Calu3 (cell line): ENCODE measurements around the gene FRMD5. TPM values are rescaled to one million over a fixed set of nuclear protein-coding genes. Genes with fewer than 3 reads are reported as not detected.

Experiments used
- BruUV-seq: library from RNA; stranded (reverse); fragments of 400-500 nt; replicated peaks from 2 replicates; lab custom pipeline; 2021; lab: Mats Ljungman, UMichigan
- CTCF ChIA-PET: fragments of 300-600 bp; sonication (Branson Sonifier 250); formaldehyde crosslinking; loops from one replicate; lab custom pipeline; 2022; ENCODE audit warnings: antibody characterized with exemption; lab: Charles Lee
- DNase-seq: peaks from one replicate; pipeline ENCODE4 v3.0.0; 2022
- H3K27ac Mint-ChIP-seq: one replicate; pipeline ENCODE4 v1.8.0; 2022; ENCODE audit warnings: mixed read lengths; ENCODE audit not compliant: unreplicated experiment
- H3K27me3 Mint-ChIP-seq: one replicate; pipeline ENCODE4 v1.8.0; 2022; ENCODE audit warnings: mixed read lengths; ENCODE audit not compliant: unreplicated experiment
- H3K36me3 Mint-ChIP-seq: one replicate; pipeline ENCODE4 v1.8.0; 2022; ENCODE audit warnings: mild to moderate bottlenecking, moderate library complexity, mixed read lengths; ENCODE audit not compliant: insufficient read depth, unreplicated experiment
- H3K4me1 Mint-ChIP-seq: one replicate; pipeline ENCODE4 v1.8.0; 2022; ENCODE audit warnings: mild to moderate bottlenecking, low read depth, mixed read lengths; ENCODE audit not compliant: unreplicated experiment
- H3K4me3 Mint-ChIP-seq: one replicate; pipeline ENCODE4 v1.8.0; 2022; ENCODE audit warnings: mild to moderate bottlenecking, low read depth, moderate library complexity, mixed read lengths; ENCODE audit not compliant: unreplicated experiment
- H3K9me3 Mint-ChIP-seq: one replicate; pipeline ENCODE4 v1.8.0; 2022; ENCODE audit warnings: low read depth, mixed read lengths; ENCODE audit not compliant: unreplicated experiment
- CTCF ChIP-seq: fragments of 200-600 bp; IDR thresholded peaks from one replicate; pipeline ENCODE4 v1.8.0; 2022; ENCODE audit warnings: antibody characterized with exemption; ENCODE audit not compliant: unreplicated experiment
- intact Hi-C: fragments of 100-400 bp; cut with micrococcal nuclease; formaldehyde crosslinking; loops from one replicate; pipeline ENCODE4 v1.10.0; 2022; ENCODE audit not compliant: unreplicated experiment
- total RNA-seq: library from RNA; stranded (reverse); gene quantifications from 2 replicates; pipeline ENCODE4 v1.2.3, GENCODE V29; 2022

FRMD5 gene
- total RNA-seq, 1 experiment from 2014 or later = 10.9 TPM

DNA sequence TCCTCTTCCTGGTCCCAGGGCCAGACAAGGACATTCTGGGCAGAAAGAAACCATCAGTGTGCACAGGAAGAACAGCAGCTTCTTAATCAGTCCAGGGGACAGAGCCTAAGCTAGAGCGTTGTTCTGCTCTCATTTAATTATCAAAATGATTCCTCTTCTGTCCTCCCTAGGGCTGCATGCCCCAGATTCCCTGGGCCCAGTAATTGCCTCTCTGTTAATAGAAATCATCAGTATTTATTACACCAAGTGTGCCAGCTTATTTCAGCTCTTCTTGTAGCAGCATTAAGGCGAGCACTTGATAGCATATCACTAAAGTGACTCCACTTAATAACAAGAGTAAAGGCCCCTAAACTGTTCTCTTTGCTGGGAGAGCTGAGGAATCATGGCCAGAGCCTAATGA, 296.2 kb downstream of the FRMD5 start:
- intact Hi-C loops = no loop called here
- Mint-ChIP-seq H3K9me3 (no peaks in the 10 kb centered on the region), H3K4me1 (no peaks in the 10 kb centered on the region), H3K27me3 (no peaks in the 10 kb centered on the region), H3K27ac (no peak overlapping the region), H3K36me3 (no peaks in the 10 kb centered on the region), H3K4me3 (no peak overlapping the region)
- no TSS peak for BruUV-seq
- TF ChIP-seq CTCF = no peak
- CTCF ChIA-PET = no interaction called here
- no peak for DNase-seq

DNA sequence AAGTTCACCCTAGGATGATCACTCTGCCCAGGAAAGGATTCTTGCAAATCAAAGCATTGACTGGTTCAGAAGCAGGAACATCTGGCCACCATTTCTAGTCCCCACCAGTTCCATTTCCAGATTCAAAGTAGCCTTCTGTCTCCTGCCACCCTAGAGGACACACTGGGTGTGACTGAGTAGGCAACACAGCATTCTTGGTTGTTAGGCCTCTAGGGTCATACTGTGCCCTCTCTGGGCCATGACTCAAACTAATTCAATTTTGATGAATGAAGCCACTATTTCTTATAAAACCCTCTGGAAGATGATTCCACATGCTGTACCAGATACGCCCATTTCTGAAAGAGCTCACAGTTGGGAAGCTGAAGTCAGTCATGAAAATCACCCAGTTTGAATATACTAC, 298.5 kb downstream of the FRMD5 start:
- Mint-ChIP-seq H3K9me3 (no peaks in the 10 kb centered on the region), H3K36me3 (no peaks in the 10 kb centered on the region), H3K27me3 (no peaks in the 10 kb centered on the region), H3K27ac (no peak overlapping the region), H3K4me3 (no peak overlapping the region), H3K4me1 (no peaks in the 10 kb centered on the region)
- no TSS peak for BruUV-seq
- intact Hi-C loops = no loop called here
- no peak for DNase-seq
- CTCF ChIA-PET = no interaction called here
- TF ChIP-seq CTCF = no peak

GRCh38 chr15:43895586-43895985, 299.5 kb downstream of the FRMD5 start:
- Mint-ChIP-seq H3K27me3 (no peaks in the 10 kb centered on the region), H3K4me1 (no peaks in the 10 kb centered on the region), H3K36me3 (no peaks in the 10 kb centered on the region), H3K4me3 (no peak overlapping the region), H3K9me3 (no peaks in the 10 kb centered on the region), H3K27ac (no peak overlapping the region)
- TF ChIP-seq CTCF = no peak
- intact Hi-C loops = no loop called here
- BruUV-seq = no TSS peak
- CTCF ChIA-PET = no interaction called here
- DNase-seq = no peak

GRCh38 chr15:43893956-43894355, 301.1 kb downstream of the FRMD5 start:
- intact Hi-C loops = no loop called here
- no peaks in the 10 kb centered on the region for H3K4me1 Mint-ChIP-seq
- H3K27ac Mint-ChIP-seq = no peak overlapping the region
- no peak for DNase-seq
- H3K4me3 Mint-ChIP-seq = no peak overlapping the region
- H3K36me3 Mint-ChIP-seq = no peaks in the 10 kb centered on the region
- no peaks in the 10 kb centered on the region for H3K27me3 Mint-ChIP-seq
- no TSS peak for BruUV-seq
- H3K9me3 Mint-ChIP-seq = no peaks in the 10 kb centered on the region
- no peak for TF ChIP-seq CTCF
- CTCF ChIA-PET = no interaction called here
